IMR-90 (cell line): ENCODE results near the gene CCKAR. TPM values are rescaled to one million over a fixed set of nuclear protein-coding genes. Genes with fewer than 3 reads are reported as not detected.

ENCODE experiments used
- ATAC-seq: fragments of 200-7000 bp; cut with Tn5 transposase; 2 replicates; pipeline ENCODE4 v1.9.1; 2020; ENCODE audit warnings: low read depth, mild to moderate bottlenecking, moderate library complexity
- BruUV-seq: library from RNA; stranded (reverse); fragments of 400-500 nt; replicated peaks from 2 replicates; lab custom pipeline; 2021; lab: Mats Ljungman, UMichigan
- CTCF ChIA-PET: fragments of 300-600 bp; formaldehyde crosslinking; extraction: SDS; loops from one replicate; lab custom pipeline; 2021; ENCODE audit warnings: antibody characterized with exemption; lab: Yijun Ruan, JAX
- POLR2A ChIA-PET: fragments of 300-600 bp; sonication (Branson Sonifier 250); formaldehyde crosslinking; loops from one replicate; lab custom pipeline; 2022; ENCODE audit warnings: antibody characterized with exemption; ENCODE audit not compliant: unreplicated experiment; lab: Charles Lee
- DNase-seq: peaks from one replicate; pipeline ENCODE4 v3.0.0; 2013
- H2AFZ ChIP-seq: replicated peaks from 2 replicates; pipeline ENCODE3; 2013; ENCODE audit warnings: low read length, mild to moderate bottlenecking; ENCODE audit not compliant: poor library complexity
- H2AK5ac ChIP-seq: 2 replicates; pipeline ENCODE4 v1.6.1; 2013; ENCODE audit warnings: low read depth, low read length, inconsistent platforms
- H2AK9ac ChIP-seq: replicated peaks from 2 replicates; pipeline ENCODE3; 2013; ENCODE audit warnings: mild to moderate bottlenecking, low read depth, low read length, moderate library complexity; ENCODE audit not compliant: poor library complexity
- H2BK120ac ChIP-seq: 2 replicates; pipeline ENCODE4 v1.6.1; 2013; ENCODE audit warnings: low read depth, low read length, inconsistent platforms
- H2BK15ac ChIP-seq: 3 replicates; pipeline ENCODE4 v1.6.1; 2013; ENCODE audit warnings: low read depth, low read length, inconsistent platforms
- H2BK20ac ChIP-seq: 2 replicates; pipeline ENCODE4 v1.6.1; 2013; ENCODE audit warnings: low read depth, mild to moderate bottlenecking, inconsistent platforms, low read length, moderate library complexity
- H2BK5ac ChIP-seq: 2 replicates; pipeline ENCODE4 v1.6.1; 2013; ENCODE audit warnings: mild to moderate bottlenecking, low read depth, low read length, inconsistent platforms; ENCODE audit not compliant: poor library complexity, severe bottlenecking
- H3K14ac ChIP-seq: replicated peaks from 2 replicates; pipeline ENCODE4 v1.6.1; 2013; ENCODE audit warnings: low read depth, low read length, inconsistent platforms
- H3K18ac ChIP-seq: 2 replicates; pipeline ENCODE4 v1.6.1; 2013; ENCODE audit warnings: low read depth, low read length, control low read depth
- H3K23ac ChIP-seq: 2 replicates; pipeline ENCODE4 v1.6.1; 2013; ENCODE audit warnings: low read depth, low read length, inconsistent platforms
- H3K27ac ChIP-seq: 2 replicates; pipeline ENCODE4 v1.5.1; 2013; ENCODE audit warnings: mild to moderate bottlenecking, control low read depth, low read length; ENCODE audit not compliant: insufficient read depth
- H3K27me3 ChIP-seq: 2 replicates; pipeline ENCODE4 v1.6.1; 2013; ENCODE audit warnings: low read length; ENCODE audit not compliant: control insufficient read depth, insufficient read depth
- H3K36me3 ChIP-seq: 2 replicates; pipeline ENCODE4 v1.6.1; 2013; ENCODE audit warnings: low read length, mixed read lengths; ENCODE audit not compliant: control insufficient read depth, insufficient read depth
- H3K4ac ChIP-seq: 2 replicates; pipeline ENCODE4 v1.6.1; 2013; ENCODE audit warnings: low read depth, low read length, inconsistent platforms
- H3K4me1 ChIP-seq: 2 replicates; pipeline ENCODE4 v1.6.1; 2013; ENCODE audit warnings: low read length, mixed read lengths; ENCODE audit not compliant: control insufficient read depth, insufficient read depth
- H3K4me2 ChIP-seq: 2 replicates; pipeline ENCODE4 v1.6.1; 2013; ENCODE audit warnings: low read depth, mild to moderate bottlenecking, control low read depth, low read length, moderate library complexity
- H3K4me3 ChIP-seq: 2 replicates; pipeline ENCODE4 v1.5.1; 2013; ENCODE audit warnings: low read depth, mild to moderate bottlenecking, control low read depth, low read length, moderate library complexity; ENCODE audit not compliant: insufficient read depth
- H3K56ac ChIP-seq: 2 replicates; pipeline ENCODE4 v1.6.1; 2013; ENCODE audit warnings: low read length, inconsistent platforms; ENCODE audit not compliant: insufficient read depth; ENCODE audit errors: extremely low read depth
- H3K79me1 ChIP-seq, 2 experiments: 2 replicates each; pipeline ENCODE4 v1.6.1; 2013; ENCODE audit warnings: low read length in 2 of 2, inconsistent platforms in 1 of 2, low read depth in 1 of 2
- H3K9ac ChIP-seq: 2 replicates; pipeline ENCODE4 v1.6.1; 2013; ENCODE audit warnings: low read depth, low read length, control low read depth
- H3K9me1 ChIP-seq: 2 replicates; pipeline ENCODE4 v1.6.1; 2013; ENCODE audit warnings: low read length, inconsistent platforms; ENCODE audit not compliant: insufficient read depth
- H3K9me3 ChIP-seq: 2 replicates; pipeline ENCODE4 v1.6.1; 2013; ENCODE audit warnings: low read length; ENCODE audit not compliant: control insufficient read depth, insufficient read depth
- H4K20me1 ChIP-seq: 2 replicates; pipeline ENCODE4 v1.6.1; 2013; ENCODE audit warnings: low read length, inconsistent platforms; ENCODE audit not compliant: insufficient read depth
- H4K5ac ChIP-seq: 2 replicates; pipeline ENCODE4 v1.6.1; 2013; ENCODE audit warnings: mild to moderate bottlenecking, low read depth, low read length, control low read depth
- H4K8ac ChIP-seq, 2 experiments: 2 replicates each; pipeline ENCODE4 v1.6.1; 2013; ENCODE audit warnings: low read depth in 2 of 2, low read length in 2 of 2, control low read depth in 1 of 2, inconsistent platforms in 1 of 2
- H4K91ac ChIP-seq: 2 replicates; pipeline ENCODE4 v1.6.1; 2013; ENCODE audit warnings: low read depth, low read length, inconsistent platforms; ENCODE audit not compliant: insufficient read depth
- MAFK ChIP-seq: IDR thresholded peaks from 2 replicates; pipeline ENCODE4 v1.6.1; 2012; ENCODE audit warnings: low read depth, low read length, improper control_type of control experiment
- RCOR1 ChIP-seq: IDR thresholded peaks from 2 replicates; pipeline ENCODE4 v1.6.1; 2012; ENCODE audit warnings: mild to moderate bottlenecking, low read length, improper control_type of control experiment; ENCODE audit not compliant: insufficient replicate concordance
- SMC3 ChIP-seq: fragments of 150-350 bp; IDR thresholded peaks from 2 replicates; pipeline ENCODE4 v1.6.1; 2016; ENCODE audit warnings: low read depth, mild to moderate bottlenecking, antibody characterized with exemption, low read length, moderate library complexity
- WGBS, 2 experiments: methylation state at CpG; one replicate each; pipeline versions ENCODE4 v1.1.5 to v1.1.7; 2013; ENCODE audit warnings: missing lambda C conversion rate in 2 of 2; ENCODE audit not compliant: insufficient read length in 1 of 2; ENCODE audit errors: extremely low coverage in 2 of 2; 5-methylcytosine and 5-hydroxymethylcytosine counted together
- dilution Hi-C: fragments of 300-500 bp; cut with HindIII; formaldehyde crosslinking; loops from one replicate; pipeline ENCODE4 v1.14.3; 2018; ENCODE audit warnings: low sequenced_read_pairs; ENCODE audit not compliant: unreplicated experiment
- in situ Hi-C: fragments of 300-500 bp; cut with MboI; formaldehyde crosslinking; loops from 3 replicates; pipeline ENCODE4 v1.14.3; 2019; ENCODE audit warnings: low sequenced_read_pairs, inconsistent platforms, mixed read lengths
- intact Hi-C: fragments of 100-400 bp; cut with micrococcal nuclease; formaldehyde crosslinking; loops from 2 replicates; pipeline ENCODE4 v1.10.0; 2022
- polyA plus RNA-seq, 3 experiments: library from polyadenylated mRNA; depleted of rRNA; stranded (reverse); fragments of >200 nt; gene quantifications; 2 replicates each; pipeline ENCODE4 v1.2.3, GENCODE V29; 2012; ENCODE audit warnings: low replicate concordance in 1 of 3
- total RNA-seq: library from RNA; depleted of rRNA; stranded (reverse); fragments of >200 nt; gene quantifications from 2 replicates; pipeline ENCODE4 v1.2.3, GENCODE V29; 2012

Gene CCKAR
- total and polyA plus RNA-seq, 2 of the 4 experiments (the other 2 are of a cell fraction), result not detected

DNA sequence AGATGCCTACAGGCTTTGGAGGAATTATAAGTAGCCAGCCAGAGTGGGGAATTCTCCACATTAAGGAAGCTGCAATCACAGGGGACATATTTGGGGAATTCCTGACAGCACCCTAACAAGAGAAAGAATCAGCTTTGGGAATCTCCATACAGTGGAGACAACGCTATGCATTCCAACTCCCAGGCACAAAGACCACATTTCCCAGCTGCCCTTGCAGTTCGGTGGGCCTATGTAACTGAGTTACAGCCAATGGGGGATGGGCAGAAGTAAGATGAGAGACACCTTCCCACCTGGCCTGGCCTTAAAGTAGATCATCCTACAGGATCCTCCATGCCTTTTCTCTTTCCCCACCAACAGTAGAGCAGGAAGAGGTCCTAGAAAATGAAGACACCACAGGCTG lies 43.4 kb upstream of the CCKAR start:
- intact Hi-C loops, result no loop called here

More for the DNA sequence above, 43.4 kb upstream of the CCKAR start:
- peaks cover 2% of the 10 kb centered on the region; the same call in 1 of the 2 replicates for H3K9me3 ChIP-seq
- no peak overlapping the region for H2BK20ac ChIP-seq
- no peak overlapping the region for H3K9ac ChIP-seq
- no peak overlapping the region for H3K4me2 ChIP-seq
- H3K27ac ChIP-seq, result no peak overlapping the region
- DNase-seq, result no peak
- no peak overlapping the region for H2BK120ac ChIP-seq
- dilution Hi-C loops (no loop called here), in situ Hi-C loops (no loop called here)
- H3K36me3 ChIP-seq, result no peaks in the 10 kb centered on the region
- H4K91ac ChIP-seq, result no peak overlapping the region
- no peak overlapping the region for H2AK5ac ChIP-seq
- H3K18ac ChIP-seq, result no peak overlapping the region
- no peaks in the 10 kb centered on the region for H4K20me1 ChIP-seq
- H3K14ac ChIP-seq, result no peak overlapping the region
- H3K79me1 ChIP-seq, result no peaks in the 10 kb centered on the region
- H4K5ac ChIP-seq, result no peak overlapping the region
- no peak overlapping the region for H3K4ac ChIP-seq
- no peak overlapping the region for H2AFZ ChIP-seq
- no TSS peak for BruUV-seq
- no peak overlapping the region for H2BK15ac ChIP-seq
- no peak overlapping the region for H2AK9ac ChIP-seq
- ChIA-PET POLR2A (interaction anchor here (0.6 kb wide), 1 partner anchor 161 kb away, joined by 3 read pairs; no protein-coding TSS in a partner anchor), CTCF (no interaction called here)
- no peak overlapping the region for H2BK5ac ChIP-seq
- no peak overlapping the region for H4K8ac ChIP-seq
- peaks cover 2% of the 10 kb centered on the region for H3K4me1 ChIP-seq
- peaks cover 4% of the 10 kb centered on the region; the same call in 1 of the 2 replicates for H3K27me3 ChIP-seq
- H3K4me3 ChIP-seq, result no peak overlapping the region
- no peak overlapping the region for H3K23ac ChIP-seq
- no peak for ATAC-seq
- WGBS, 2 experiments, result no CpG with 5 or more reads among the region's 2 CpGs
- no peak overlapping the region for H3K56ac ChIP-seq
- 0 out of 2 replicates have a peak, but pooled peaks cover 2% of the 10 kb centered on the region for H3K9me1 ChIP-seq
- no peak for TF ChIP-seq RCOR1
- no peak for TF ChIP-seq SMC3
- no peak for TF ChIP-seq MAFK
